Measurements from ENCODE around the gene APEH.

Gene APEH

GRCh38 chr3:49727154-49727923 lies 53.2 kb downstream of the APEH start:
- DNase-seq (ENCODE audit: low read depth, low spot score): no peak

- no peak for DNase-seq (ENCODE audit: low read depth, low spot score)
These were observed 53.8 kb downstream of the APEH start for GRCh38 chr3:49727924-49728361.

- no peak for DNase-seq (ENCODE audit: low read depth, low spot score)
These were observed 55.9 kb downstream of the APEH start for GRCh38 chr3:49729966-49730609.

- no peak for DNase-seq (ENCODE audit: low read depth, low spot score)
These were observed 58.4 kb downstream of the APEH start for GRCh38 chr3:49732597-49732996.

GRCh38 chr3:49733551-49733950 lies 59.4 kb downstream of the APEH start:
- DNase-seq (ENCODE audit: low read depth, low spot score): no peak

All from activated naive CD8-positive, alpha-beta T cell treated with anti-CD3 and anti-CD28 coated beads, Interleukin-2, amount 50 U/mL, for 16 hours (primary cell).